Sigmoid colon (tissue), 7 donors: Measurements from ENCODE around the gene NTM. TPM values are rescaled to one million over a fixed set of nuclear protein-coding genes. Genes with fewer than 3 reads are reported as not detected.

ENCODE experiments used
- DNase-seq: peaks from one replicate; pipeline ENCODE4 v3.0.0-alpha.2; 2019
- H3K27ac ChIP-seq, 4 donors: fragments of 200-600 bp; sonication (generic); one replicate each; pipeline ENCODE4 v1.5.1; 2016 to 2019; ENCODE audit warnings: mild to moderate bottlenecking in 1 of 4
- H3K27me3 ChIP-seq, 3 donors: fragments of 200-600 bp; sonication (generic); one replicate each; pipeline ENCODE4 v1.5.1; 2019; ENCODE audit warnings: mild to moderate bottlenecking in 1 of 3
- H3K36me3 ChIP-seq, 4 donors: fragments of 200-600 bp; sonication (generic); one replicate each; pipeline ENCODE4 v1.5.1; 2016 to 2019
- H3K4me1 ChIP-seq, 4 donors: fragments of 200-600 bp; sonication (generic); one replicate each; pipeline ENCODE4 v1.5.1; 2017 to 2019
- H3K4me3 ChIP-seq, 4 donors: fragments of 200-600 bp; sonication (generic); one replicate each; pipeline ENCODE4 v1.5.1; 2017 to 2019; ENCODE audit warnings: mild to moderate bottlenecking in 2 of 4, moderate library complexity in 1 of 4
- H3K9me3 ChIP-seq, 4 donors: fragments of 200-600 bp in 3 of 4; sonication (generic) in 3 of 4; one replicate each; pipeline versions ENCODE4 v1.5.1 to v1.6.1; 2013 to 2019
- EP300 ChIP-seq, 4 donors: sonication (generic); formaldehyde crosslinking; IDR thresholded peaks; one replicate each; pipeline ENCODE4 v1.6.1; 2017; ENCODE audit warnings: antibody characterized with exemption in 4 of 4
- POLR2A ChIP-seq, 2 donors: fragments of 450-650 bp; IDR thresholded peaks; one replicate each; pipeline ENCODE4 v1.6.1; 2016; ENCODE audit warnings: antibody characterized with exemption in 2 of 2, mild to moderate bottlenecking in 2 of 2, moderate library complexity in 2 of 2
- POLR2AphosphoS5 ChIP-seq, 4 donors: sonication (generic); formaldehyde crosslinking; IDR thresholded peaks; one replicate each; pipeline ENCODE4 v1.6.1; 2017; ENCODE audit warnings: antibody characterized with exemption in 4 of 4
- WGBS, 2 donors: extraction: QIAGEN DNeasy Blood & Tissue Kit; methylation state at CpG; one replicate each; pipeline ENCODE4 v1.1.7; 2013; 5-methylcytosine and 5-hydroxymethylcytosine counted together
- intact Hi-C: fragments of 100-400 bp; cut with DNase I; formaldehyde crosslinking; loops from one replicate; pipeline ENCODE4 v1.15.1; 2023
- polyA plus RNA-seq, 3 donors: library from polyadenylated mRNA; stranded (reverse); fragments of 200-250 nt; gene quantifications; one replicate each; pipeline ENCODE4 v1.2.3, GENCODE V29; 2013
- total RNA-seq, 4 donors: library from RNA; depleted of rRNA; stranded (reverse); fragments of >200 nt; gene quantifications; one replicate each; pipeline ENCODE4 v1.1.0, GENCODE V29; 2016
- TF ChIP-seq, protein P1 (sequence below), 4 experiments: fragments of 450-650 bp in 3 of 4; fragments of 200-600 bp in 1 of 4; IDR thresholded peaks; one replicate each; pipeline ENCODE4 v1.5.1; 2016 to 2019; ENCODE audit warnings: antibody characterized with exemption in 4 of 4, mild to moderate bottlenecking in 3 of 4, moderate library complexity in 2 of 4
- donor health status: healthy with polysubstance abuse.
- donor health status: Bipolar disorder and iron deficiency.
- donor health status: healthy.

Gene NTM
- total and polyA plus RNA-seq, 7 donors: 0.96 to 18.3 (median 6.4) TPM; not detected in 1

DNA sequence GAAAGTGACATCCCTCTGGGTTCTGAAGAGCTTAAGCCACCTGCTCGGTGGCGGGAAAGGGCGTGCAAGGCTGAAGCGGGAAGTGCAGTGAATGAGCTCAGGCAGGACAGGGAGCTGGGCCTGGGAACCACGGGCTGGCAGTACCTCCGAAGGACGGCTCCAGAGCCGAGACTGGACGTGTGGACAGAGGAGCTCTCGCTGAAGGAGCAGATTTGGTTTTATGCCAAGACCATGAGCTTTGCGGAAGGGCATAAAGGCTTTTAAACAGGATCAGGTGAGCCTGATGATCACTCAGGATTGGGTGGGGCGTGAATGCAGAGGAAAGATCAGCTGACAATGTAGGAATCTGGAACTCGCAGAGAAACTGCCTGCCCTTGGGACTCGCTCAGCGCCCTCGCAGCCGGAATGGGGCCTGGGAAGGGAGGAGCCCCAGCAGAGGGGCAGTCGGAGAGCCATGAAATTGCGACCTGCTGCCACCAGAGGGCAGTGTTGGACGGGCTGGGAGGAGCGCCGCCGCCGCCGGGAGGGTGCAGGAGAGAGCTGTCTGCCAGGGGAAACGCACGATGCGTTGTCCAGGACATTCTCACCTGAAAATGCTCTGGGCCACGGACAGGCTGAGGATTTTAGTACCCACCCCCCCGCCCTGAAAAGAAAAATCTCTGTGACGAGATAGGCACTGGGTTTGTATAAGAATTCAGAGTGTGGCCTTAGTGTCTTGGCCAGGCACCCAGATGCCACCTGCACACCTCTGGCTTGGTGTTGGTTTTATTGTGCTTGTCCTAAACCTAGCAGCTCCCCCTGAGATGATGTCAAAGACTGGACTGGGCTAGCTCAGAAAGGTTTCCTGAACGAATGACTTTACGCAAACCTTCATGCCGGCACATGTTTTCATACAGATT, 324.4 kb downstream of the NTM start:
- Histone ChIP-seq H3K9me3 (no peaks in the 10 kb centered on the region), H3K27me3 (peaks cover 0 to 14% (median 0%) of the 10 kb centered on the region in 3 donors), H3K36me3 (no peaks in the 10 kb centered on the region), H3K4me1 (peaks cover 0 to 10% (median 9%) of the 10 kb centered on the region in 4 donors), H3K27ac (peak overlapping the region in 1 of 4 donors; percentile 12), H3K4me3 (peak overlapping the region in 2 of 4 donors; percentile 14 to 17)
- WGBS, 2 donors: 18 to 24% methylated on average over 34 of the region's 34 CpGs
- no peak for TF ChIP-seq POLR2A (IDR thresholded peaks at IDR 0.05)
- TF ChIP-seq, protein P1, sequence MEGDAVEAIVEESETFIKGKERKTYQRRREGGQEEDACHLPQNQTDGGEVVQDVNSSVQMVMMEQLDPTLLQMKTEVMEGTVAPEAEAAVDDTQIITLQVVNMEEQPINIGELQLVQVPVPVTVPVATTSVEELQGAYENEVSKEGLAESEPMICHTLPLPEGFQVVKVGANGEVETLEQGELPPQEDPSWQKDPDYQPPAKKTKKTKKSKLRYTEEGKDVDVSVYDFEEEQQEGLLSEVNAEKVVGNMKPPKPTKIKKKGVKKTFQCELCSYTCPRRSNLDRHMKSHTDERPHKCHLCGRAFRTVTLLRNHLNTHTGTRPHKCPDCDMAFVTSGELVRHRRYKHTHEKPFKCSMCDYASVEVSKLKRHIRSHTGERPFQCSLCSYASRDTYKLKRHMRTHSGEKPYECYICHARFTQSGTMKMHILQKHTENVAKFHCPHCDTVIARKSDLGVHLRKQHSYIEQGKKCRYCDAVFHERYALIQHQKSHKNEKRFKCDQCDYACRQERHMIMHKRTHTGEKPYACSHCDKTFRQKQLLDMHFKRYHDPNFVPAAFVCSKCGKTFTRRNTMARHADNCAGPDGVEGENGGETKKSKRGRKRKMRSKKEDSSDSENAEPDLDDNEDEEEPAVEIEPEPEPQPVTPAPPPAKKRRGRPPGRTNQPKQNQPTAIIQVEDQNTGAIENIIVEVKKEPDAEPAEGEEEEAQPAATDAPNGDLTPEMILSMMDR (IDR thresholded peaks at IDR 0.05): peak; percentile 57 to 95 (median 78)
- intact Hi-C loops: loop anchor here (2.0 to 10.0 kb wide), 2 partner anchors 334 to 1370 kb away; no protein-coding TSS in a partner anchor
- DNase-seq: peak; percentile 90

DNA sequence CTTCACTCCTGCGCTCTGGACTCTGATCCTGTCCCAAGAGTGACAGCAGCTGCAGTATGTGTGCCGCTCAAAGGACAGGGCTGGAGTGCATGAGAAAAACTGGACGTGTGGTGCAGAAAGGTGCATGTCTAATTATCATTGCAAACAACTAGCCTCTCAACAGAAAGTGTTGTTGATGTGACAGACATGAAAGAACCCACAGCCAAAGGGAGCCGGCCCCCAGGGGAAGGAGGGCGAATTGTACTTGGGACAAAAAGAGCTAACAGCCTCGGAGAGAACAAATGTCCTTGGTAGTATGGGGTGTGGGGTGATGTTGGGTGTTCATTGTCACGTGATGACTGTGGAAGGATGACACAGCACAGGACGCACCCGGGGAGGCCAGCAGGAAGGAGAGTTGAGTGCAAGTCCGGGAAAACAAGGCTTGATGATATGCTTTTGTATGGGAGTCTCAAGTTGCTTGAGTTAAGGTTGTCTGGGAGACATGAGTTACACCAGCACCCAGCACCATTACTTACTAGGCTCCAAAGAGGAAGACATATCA, 325.5 kb downstream of the NTM start:
- TF ChIP-seq, protein P1 (IDR thresholded peaks at IDR 0.05): no peak
- TF ChIP-seq EP300 (IDR thresholded peaks at IDR 0.05) (no peak), POLR2A (IDR thresholded peaks at IDR 0.05) (no peak), POLR2AphosphoS5 (IDR thresholded peaks at IDR 0.05) (no peak)

DNA sequence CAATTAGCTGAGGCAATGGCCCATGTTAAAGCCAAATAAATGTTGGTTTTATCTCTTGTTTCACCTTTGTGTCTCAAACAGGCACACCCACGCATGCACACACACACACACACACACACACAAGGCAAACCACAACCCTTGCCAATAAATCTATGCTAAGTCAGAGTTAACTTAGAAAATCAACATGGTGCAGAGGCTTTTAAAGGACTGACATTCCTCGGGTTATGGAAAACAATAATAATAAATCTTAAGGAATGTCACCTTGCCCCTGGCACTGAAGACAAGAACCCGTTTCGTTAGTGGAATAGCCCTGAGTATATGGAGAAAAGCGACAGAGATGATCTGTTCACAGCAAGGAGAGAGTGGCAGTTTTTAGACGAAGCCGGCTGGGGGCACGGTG, 326.3 kb downstream of the NTM start:
- intact Hi-C loops: loop anchor here (10.0 kb wide), 1 partner anchor 1368 kb away; no protein-coding TSS in a partner anchor
- no peak for TF ChIP-seq POLR2A (IDR thresholded peaks at IDR 0.05)
- no peak for TF ChIP-seq POLR2AphosphoS5 (IDR thresholded peaks at IDR 0.05)
- TF ChIP-seq, protein P1 (IDR thresholded peaks at IDR 0.05): no peak
- TF ChIP-seq EP300 (IDR thresholded peaks at IDR 0.05): no peak
- Histone ChIP-seq H3K36me3 (no peaks in the 10 kb centered on the region), H3K4me1 (peaks cover 0 to 10% (median 9%) of the 10 kb centered on the region in 4 donors), H3K4me3 (no peak overlapping the region), H3K27ac (no peak overlapping the region), H3K27me3 (peaks cover 0 to 10% (median 0%) of the 10 kb centered on the region in 3 donors), H3K9me3 (peaks cover 0 to 2% (median 0%) of the 10 kb centered on the region in 4 donors)
- no peak for DNase-seq
- 51 to 72% methylated on average over 8 of the region's 8 CpGs for WGBS, 2 donors

More for the DNA sequence above, 325.5 kb downstream of the NTM start:
- no peak overlapping the region for H3K27ac ChIP-seq
- H3K4me3 ChIP-seq: no peak overlapping the region
- H3K9me3 ChIP-seq: no peaks in the 10 kb centered on the region
- DNase-seq: no peak
- H3K27me3 ChIP-seq: peaks cover 0 to 17% (median 0%) of the 10 kb centered on the region in 3 donors
- peaks cover 0 to 10% (median 9%) of the 10 kb centered on the region in 4 donors for H3K4me1 ChIP-seq
- no peaks in the 10 kb centered on the region for H3K36me3 ChIP-seq
- intact Hi-C loops: loop anchor here (2.0 to 10.0 kb wide), 2 partner anchors 333 to 1369 kb away; no protein-coding TSS in a partner anchor
- WGBS, 2 donors: 72 to 79% methylated on average over 10 of the region's 10 CpGs

DNA sequence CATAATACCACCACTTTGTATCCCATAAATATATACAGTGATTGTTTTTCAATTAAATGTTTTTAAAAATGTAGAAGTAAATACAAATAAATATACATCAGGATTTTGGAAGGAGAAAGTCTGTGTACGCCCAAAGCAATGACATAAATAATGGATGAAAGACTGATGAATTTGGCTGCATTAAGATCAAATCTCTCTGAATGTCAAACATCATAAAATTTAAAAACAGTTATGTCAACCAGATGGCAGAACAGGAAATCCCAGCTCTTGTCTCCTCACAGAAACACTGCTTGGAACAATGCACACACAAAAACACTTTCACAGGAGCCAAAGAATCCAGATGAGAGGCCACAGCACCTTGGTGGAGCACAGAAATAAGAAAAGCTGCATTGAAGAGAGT, 332.9 kb downstream of the NTM start:
- TF ChIP-seq, protein P1 (IDR thresholded peaks at IDR 0.05): no peak
- TF ChIP-seq POLR2A (IDR thresholded peaks at IDR 0.05): no peak
- no peak for TF ChIP-seq EP300 (IDR thresholded peaks at IDR 0.05)
- no peak for TF ChIP-seq POLR2AphosphoS5 (IDR thresholded peaks at IDR 0.05)
- Histone ChIP-seq H3K9me3 (peaks cover 0 to 3% (median 1%) of the 10 kb centered on the region in 4 donors), H3K4me1 (no peaks in the 10 kb centered on the region), H3K27me3 (peaks cover 0 to 4% (median 0%) of the 10 kb centered on the region in 3 donors), H3K36me3 (no peaks in the 10 kb centered on the region), H3K4me3 (no peak overlapping the region), H3K27ac (no peak overlapping the region)
- WGBS, 2 donors: 75 to 77% methylated on average over 1 of the region's 1 CpG
- intact Hi-C loops: no loop called here
- no peak for DNase-seq
